Erythroblast (primary cell): ENCODE results near the gene CENPH.

Experiments used
- GATA1 ChIP-seq: IDR thresholded peaks from 2 replicates; pipeline ENCODE4 v1.6.1; 2011; ENCODE audit warnings: low read depth, mild to moderate bottlenecking, control low read depth, low read length, moderate library complexity
- POLR2A ChIP-seq: IDR thresholded peaks from 2 replicates; pipeline ENCODE4 v1.6.1; 2011; ENCODE audit warnings: mild to moderate bottlenecking, low read length

DNA sequence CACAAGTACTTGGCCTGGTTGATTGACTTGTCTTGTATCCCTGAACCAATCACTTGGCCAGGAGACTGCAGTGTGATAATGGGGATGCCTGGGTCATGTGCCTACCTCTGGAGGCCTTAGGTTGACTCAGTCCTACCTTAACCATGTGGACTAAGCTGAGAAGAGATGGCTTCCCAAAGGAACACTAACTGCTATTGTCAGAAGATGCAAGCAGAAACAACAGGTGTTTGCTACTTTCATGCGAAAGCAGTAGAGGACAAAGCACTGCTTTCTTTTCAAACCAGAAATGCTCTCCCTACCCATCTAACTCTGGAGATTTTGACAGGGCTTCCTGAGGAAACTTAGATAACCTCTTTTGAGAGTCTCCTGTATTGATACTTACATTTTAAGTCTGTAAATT, 68.2 kb downstream of the CENPH start:
- TF ChIP-seq POLR2A = no peak
- TF ChIP-seq GATA1 = no peak
